ENCODE measurements around the gene RAPH1. TPM values are rescaled to one million over a fixed set of nuclear protein-coding genes. Genes with fewer than 3 reads are reported as not detected.

The RAPH1 gene
- polyA plus RNA-seq, 1 donor (not counting 4 experiments of a cell fraction or from before 2014, with no cell fraction given): 2.9 TPM

DNA sequence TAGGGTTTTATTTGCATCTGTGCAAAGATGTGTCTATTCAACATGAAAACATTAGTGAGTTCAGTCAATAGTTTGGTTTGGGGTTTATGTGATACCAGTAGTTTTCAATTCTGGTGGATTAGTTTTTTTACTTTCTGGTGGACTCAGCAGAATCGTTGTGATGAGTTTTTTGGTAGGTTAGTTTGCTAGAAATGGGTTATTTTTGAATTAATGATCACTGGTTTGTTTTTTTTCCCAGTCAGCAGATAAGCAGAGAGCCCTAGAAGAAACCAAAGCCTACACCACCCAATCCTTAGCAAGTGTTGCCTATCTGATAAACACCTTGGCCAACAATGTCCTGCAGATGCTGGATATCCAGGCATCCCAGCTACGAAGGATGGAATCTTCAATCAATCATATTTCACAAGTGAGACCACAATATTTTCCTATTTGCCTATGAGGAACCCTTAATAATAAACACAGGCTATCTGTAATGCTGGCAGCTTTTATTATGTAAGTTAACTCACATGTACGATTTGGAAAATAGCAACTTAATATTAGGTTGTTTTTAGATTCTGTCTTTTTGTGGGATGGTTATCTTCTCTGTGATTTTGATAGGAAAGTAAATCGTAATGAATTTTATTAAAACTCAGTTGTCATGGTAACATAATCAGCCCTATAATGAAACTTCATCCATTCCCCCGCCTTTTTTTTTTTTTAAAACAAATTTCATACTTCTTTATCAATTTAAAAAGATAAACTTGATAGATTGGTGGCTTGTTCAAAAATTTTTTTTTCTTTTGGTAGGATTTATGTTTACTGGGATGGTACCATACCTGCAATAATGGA, 168.2 kb downstream of the RAPH1 start:
- no peak for DNase-seq (ENCODE audit: low read depth, low spot score)
- no peak for FAIRE-seq
- no peaks in the 10 kb centered on the region for H3K9me3 ChIP-seq (ENCODE audit: control insufficient read depth, low read depth, low read length)
- H3K4me3 ChIP-seq (ENCODE audit: control insufficient read depth in 2 of 3, extremely low read depth in 1 of 3, insufficient read depth in 2 of 3, low read depth in 1 of 3, low read length in 3 of 3): no peak overlapping the region
- no peak overlapping the region for H3K9ac ChIP-seq (ENCODE audit: control insufficient read depth, extremely low read depth, insufficient read depth, low read length)
- no peak overlapping the region for H3K4me2 ChIP-seq (ENCODE audit: control insufficient read depth, extremely low read depth, insufficient read depth, low read depth, low read length)
- dilution Hi-C loops (cut with MboI; ENCODE audit: extremely low pct_ligation_motif_present, low sequenced_read_pairs): no loop called here
- no peaks in the 10 kb centered on the region for H3K9me1 ChIP-seq (ENCODE audit: control insufficient read depth, extremely low read depth, insufficient read depth, low read length)
- H3K27ac ChIP-seq (ENCODE audit: control insufficient read depth, insufficient read depth, low read length): no peak overlapping the region
- no peak overlapping the region for H2AFZ ChIP-seq (ENCODE audit: control insufficient read depth, low read length)
- H3K27me3 ChIP-seq (ENCODE audit: control insufficient read depth, extremely low read depth, insufficient read depth, low read length): no peaks in the 10 kb centered on the region
- no peak for TF ChIP-seq EZH2 (IDR thresholded peaks at IDR 0.05; ENCODE audit: low read length)
- TF ChIP-seq, protein P1, sequence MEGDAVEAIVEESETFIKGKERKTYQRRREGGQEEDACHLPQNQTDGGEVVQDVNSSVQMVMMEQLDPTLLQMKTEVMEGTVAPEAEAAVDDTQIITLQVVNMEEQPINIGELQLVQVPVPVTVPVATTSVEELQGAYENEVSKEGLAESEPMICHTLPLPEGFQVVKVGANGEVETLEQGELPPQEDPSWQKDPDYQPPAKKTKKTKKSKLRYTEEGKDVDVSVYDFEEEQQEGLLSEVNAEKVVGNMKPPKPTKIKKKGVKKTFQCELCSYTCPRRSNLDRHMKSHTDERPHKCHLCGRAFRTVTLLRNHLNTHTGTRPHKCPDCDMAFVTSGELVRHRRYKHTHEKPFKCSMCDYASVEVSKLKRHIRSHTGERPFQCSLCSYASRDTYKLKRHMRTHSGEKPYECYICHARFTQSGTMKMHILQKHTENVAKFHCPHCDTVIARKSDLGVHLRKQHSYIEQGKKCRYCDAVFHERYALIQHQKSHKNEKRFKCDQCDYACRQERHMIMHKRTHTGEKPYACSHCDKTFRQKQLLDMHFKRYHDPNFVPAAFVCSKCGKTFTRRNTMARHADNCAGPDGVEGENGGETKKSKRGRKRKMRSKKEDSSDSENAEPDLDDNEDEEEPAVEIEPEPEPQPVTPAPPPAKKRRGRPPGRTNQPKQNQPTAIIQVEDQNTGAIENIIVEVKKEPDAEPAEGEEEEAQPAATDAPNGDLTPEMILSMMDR (optimal IDR thresholded peaks at IDR 0.05 in 1 of 3, IDR thresholded peaks at IDR 0.05 in 1 of 3, conservative IDR thresholded peaks at IDR 0.05 in 1 of 3; ENCODE audit: extremely low read depth in 1 of 3, insufficient read depth in 2 of 3, low read length in 3 of 3): no peak
- H3K36me3 ChIP-seq (ENCODE audit: control insufficient read depth in 2 of 2, extremely low read depth in 1 of 2, insufficient read depth in 2 of 2, low read length in 2 of 2): no peaks in the 10 kb centered on the region
- H4K20me1 ChIP-seq (ENCODE audit: control insufficient read depth, extremely low read depth, insufficient read depth, low read length): no peaks in the 10 kb centered on the region
- H3K4me1 ChIP-seq (ENCODE audit: control insufficient read depth, extremely low read depth, insufficient read depth, low read length): no peaks in the 10 kb centered on the region
- H3K79me2 ChIP-seq (ENCODE audit: control insufficient read depth, insufficient read depth, low read length): peaks cover 2% of the 10 kb centered on the region

DNA sequence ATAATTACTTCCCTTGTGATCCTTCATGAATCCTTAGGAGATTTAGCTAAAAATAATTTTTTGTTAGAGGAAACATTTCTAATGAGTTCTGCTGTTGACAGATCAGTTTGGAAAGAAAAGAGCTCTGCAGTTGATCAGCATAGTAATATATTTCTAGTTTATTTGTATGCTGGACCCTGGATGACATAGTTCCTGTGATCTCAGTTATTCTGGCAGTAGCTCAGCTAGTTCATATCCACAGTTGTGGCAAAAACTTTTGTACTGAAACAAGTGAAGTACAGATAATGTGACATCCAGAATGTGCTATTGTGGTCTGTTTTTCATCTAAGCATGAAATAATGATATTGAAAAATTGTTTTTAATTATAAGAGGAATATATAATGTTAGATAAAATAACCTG, 173.2 kb downstream of the RAPH1 start:
- Histone ChIP-seq H3K9me3 (ENCODE audit: control insufficient read depth, low read depth, low read length) (no peaks in the 10 kb centered on the region), H3K4me1 (ENCODE audit: control insufficient read depth, extremely low read depth, insufficient read depth, low read length) (no peaks in the 10 kb centered on the region), H3K27ac (ENCODE audit: control insufficient read depth, insufficient read depth, low read length) (no peak overlapping the region), H3K4me2 (ENCODE audit: control insufficient read depth, extremely low read depth, insufficient read depth, low read depth, low read length) (no peak overlapping the region), H4K20me1 (ENCODE audit: control insufficient read depth, extremely low read depth, insufficient read depth, low read length) (no peaks in the 10 kb centered on the region), H3K36me3 (ENCODE audit: control insufficient read depth in 2 of 2, extremely low read depth in 1 of 2, insufficient read depth in 2 of 2, low read length in 2 of 2) (no peaks in the 10 kb centered on the region), H3K27me3 (ENCODE audit: control insufficient read depth, extremely low read depth, insufficient read depth, low read length) (no peaks in the 10 kb centered on the region), H3K79me2 (ENCODE audit: control insufficient read depth, insufficient read depth, low read length) (peaks cover 2% of the 10 kb centered on the region), H3K9me1 (ENCODE audit: control insufficient read depth, extremely low read depth, insufficient read depth, low read length) (no peaks in the 10 kb centered on the region), H3K9ac (ENCODE audit: control insufficient read depth, extremely low read depth, insufficient read depth, low read length) (no peak overlapping the region), H2AFZ (ENCODE audit: control insufficient read depth, low read length) (no peak overlapping the region), H3K4me3 (ENCODE audit: control insufficient read depth in 2 of 3, extremely low read depth in 1 of 3, insufficient read depth in 2 of 3, low read depth in 1 of 3, low read length in 3 of 3) (no peak overlapping the region)
- DNase-seq (ENCODE audit: low read depth, low spot score) (no peak), FAIRE-seq (no peak)
- dilution Hi-C loops (cut with MboI; ENCODE audit: extremely low pct_ligation_motif_present, low sequenced_read_pairs): no loop called here
- TF ChIP-seq EZH2 (IDR thresholded peaks at IDR 0.05; ENCODE audit: low read length): no peak
- TF ChIP-seq, protein P1 (optimal IDR thresholded peaks at IDR 0.05 in 1 of 3, IDR thresholded peaks at IDR 0.05 in 1 of 3, conservative IDR thresholded peaks at IDR 0.05 in 1 of 3; ENCODE audit: extremely low read depth in 1 of 3, insufficient read depth in 2 of 3, low read length in 3 of 3): no peak
